NB4 (cell line): ENCODE results near the gene RPE.

Source experiments
- DNase-seq: peaks from one replicate; pipeline ENCODE4 v3.0.0; 2010; ENCODE audit warnings: low read depth
- H3K4me3 ChIP-seq: one replicate; pipeline ENCODE4 v1.5.1; 2011; ENCODE audit warnings: mild to moderate bottlenecking, low read depth, low read length, moderate library complexity
- CTCF ChIP-seq: IDR thresholded peaks from one replicate; pipeline ENCODE4 v1.5.1; 2012; ENCODE audit warnings: low read depth, low read length
- MAX ChIP-seq: IDR thresholded peaks from 2 replicates; pipeline ENCODE4 v1.6.1; 2011; ENCODE audit warnings: low read depth, low read length
- MYC ChIP-seq: IDR thresholded peaks from 2 replicates; pipeline ENCODE4 v1.6.1; 2011; ENCODE audit warnings: low read depth, low read length
- POLR2A ChIP-seq: IDR thresholded peaks from 2 replicates; pipeline ENCODE4 v1.6.1; 2011; ENCODE audit warnings: mild to moderate bottlenecking; ENCODE audit not compliant: insufficient read length; ENCODE audit errors: extremely low read depth

RPE gene

GRCh38 chr2:209976698-209977385, 25.6 kb upstream of the RPE start:
- no peak overlapping the region for H3K4me3 ChIP-seq
- no peak for DNase-seq
- TF ChIP-seq MAX: no peak
- no peak for TF ChIP-seq CTCF
- TF ChIP-seq MYC: no peak
- TF ChIP-seq POLR2A: no peak

GRCh38 chr2:209977386-209978239, 24.8 kb upstream of the RPE start:
- peak; percentile 69 for DNase-seq
- TF ChIP-seq CTCF (peak; percentile 7), POLR2A (no peak)
- no peak overlapping the region for H3K4me3 ChIP-seq

- TF ChIP-seq CTCF (no peak), MAX (no peak), POLR2A (no peak), MYC (no peak)
- no peak for DNase-seq
- H3K4me3 ChIP-seq: no peak overlapping the region
These were observed 18.1 kb upstream of the RPE start for GRCh38 chr2:209984291-209984690.

GRCh38 chr2:209985874-209986273, 16.6 kb upstream of the RPE start:
- H3K4me3 ChIP-seq: peak overlapping the region; percentile 56
- TF ChIP-seq MYC: no peak
- peak; percentile 22 for TF ChIP-seq POLR2A
- DNase-seq: peak; percentile 91

GRCh38 chr2:209986415-209986814, 16.0 kb upstream of the RPE start:
- no peak for TF ChIP-seq MAX
- DNase-seq: peak; percentile 80
- H3K4me3 ChIP-seq: peak overlapping the region; percentile 56

GRCh38 chr2:209988010-209988409, 14.4 kb upstream of the RPE start:
- no peak for TF ChIP-seq POLR2A
- TF ChIP-seq MYC: no peak
- no peak overlapping the region for H3K4me3 ChIP-seq
- peak; percentile 41 for DNase-seq

- no peak for TF ChIP-seq MAX
- no peak for DNase-seq
- no peak overlapping the region for H3K4me3 ChIP-seq
These were observed 11.6 kb upstream of the RPE start for GRCh38 chr2:209990838-209991237.

GRCh38 chr2:209993968-209994367, 8.5 kb upstream of the RPE start:
- TF ChIP-seq CTCF (no peak), POLR2A (no peak), MYC (no peak), MAX (no peak)
- H3K4me3 ChIP-seq: no peak overlapping the region
- DNase-seq: no peak
